HFF-Myc (cell line): ENCODE data around the gene APBB1.

ENCODE experiments used
- DNase-seq: peaks from one replicate; pipeline ENCODE4 v3.0.0-alpha.2; 2011; ENCODE audit warnings: low read depth; ENCODE audit errors: extremely low read depth
- H3K4me3 ChIP-seq: replicated peaks from 2 replicates; pipeline ENCODE4 v1.5.1; 2011; ENCODE audit warnings: low read depth, mild to moderate bottlenecking, control low read depth, low read length
- TF ChIP-seq, protein P1 (sequence below): IDR thresholded peaks from 2 replicates; pipeline ENCODE4 v1.5.1; 2012; ENCODE audit warnings: mild to moderate bottlenecking, low read depth, low read length, control low read depth; ENCODE audit errors: missing control alignments

APBB1 gene

DNA sequence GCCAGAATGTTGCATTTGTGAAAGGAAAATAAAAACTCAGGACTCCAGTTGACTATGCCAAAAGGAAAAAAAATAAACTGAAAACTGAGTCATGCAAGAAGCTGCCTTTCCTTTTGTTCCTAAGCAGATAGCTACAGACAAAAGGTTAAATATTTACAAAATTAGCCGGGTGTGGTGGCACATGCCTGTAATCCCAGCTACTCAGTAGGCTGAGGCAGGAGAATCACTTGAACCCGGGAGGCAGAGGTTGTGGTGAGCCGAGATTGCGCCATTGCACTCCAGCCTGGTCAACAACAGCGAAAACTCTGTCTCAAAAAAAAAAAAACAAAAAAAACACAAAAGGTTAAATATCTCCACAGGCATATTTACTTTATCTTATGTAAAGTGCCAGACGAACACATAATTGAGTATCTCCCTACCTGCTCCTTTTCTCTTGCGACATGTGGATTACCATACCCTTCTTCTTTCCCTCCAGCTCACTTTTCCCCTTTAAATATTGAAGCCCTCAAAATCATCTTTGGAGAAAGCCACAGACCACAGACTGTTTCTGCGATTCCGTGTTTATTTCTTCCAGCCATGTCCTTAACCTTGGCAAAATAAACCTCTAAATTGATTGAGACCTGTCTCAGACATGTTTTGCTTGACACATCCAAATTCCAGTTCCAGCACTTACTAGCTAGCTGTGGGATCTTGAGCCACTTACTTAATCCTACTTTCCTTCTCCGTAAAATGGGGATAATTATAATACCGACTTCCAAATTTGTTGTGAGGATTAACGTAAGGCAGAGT, 30.9 kb downstream of the APBB1 start:
- no peak for DNase-seq
- H3K4me3 ChIP-seq: no peak overlapping the region
- TF ChIP-seq, protein P1, sequence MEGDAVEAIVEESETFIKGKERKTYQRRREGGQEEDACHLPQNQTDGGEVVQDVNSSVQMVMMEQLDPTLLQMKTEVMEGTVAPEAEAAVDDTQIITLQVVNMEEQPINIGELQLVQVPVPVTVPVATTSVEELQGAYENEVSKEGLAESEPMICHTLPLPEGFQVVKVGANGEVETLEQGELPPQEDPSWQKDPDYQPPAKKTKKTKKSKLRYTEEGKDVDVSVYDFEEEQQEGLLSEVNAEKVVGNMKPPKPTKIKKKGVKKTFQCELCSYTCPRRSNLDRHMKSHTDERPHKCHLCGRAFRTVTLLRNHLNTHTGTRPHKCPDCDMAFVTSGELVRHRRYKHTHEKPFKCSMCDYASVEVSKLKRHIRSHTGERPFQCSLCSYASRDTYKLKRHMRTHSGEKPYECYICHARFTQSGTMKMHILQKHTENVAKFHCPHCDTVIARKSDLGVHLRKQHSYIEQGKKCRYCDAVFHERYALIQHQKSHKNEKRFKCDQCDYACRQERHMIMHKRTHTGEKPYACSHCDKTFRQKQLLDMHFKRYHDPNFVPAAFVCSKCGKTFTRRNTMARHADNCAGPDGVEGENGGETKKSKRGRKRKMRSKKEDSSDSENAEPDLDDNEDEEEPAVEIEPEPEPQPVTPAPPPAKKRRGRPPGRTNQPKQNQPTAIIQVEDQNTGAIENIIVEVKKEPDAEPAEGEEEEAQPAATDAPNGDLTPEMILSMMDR: no peak

DNA sequence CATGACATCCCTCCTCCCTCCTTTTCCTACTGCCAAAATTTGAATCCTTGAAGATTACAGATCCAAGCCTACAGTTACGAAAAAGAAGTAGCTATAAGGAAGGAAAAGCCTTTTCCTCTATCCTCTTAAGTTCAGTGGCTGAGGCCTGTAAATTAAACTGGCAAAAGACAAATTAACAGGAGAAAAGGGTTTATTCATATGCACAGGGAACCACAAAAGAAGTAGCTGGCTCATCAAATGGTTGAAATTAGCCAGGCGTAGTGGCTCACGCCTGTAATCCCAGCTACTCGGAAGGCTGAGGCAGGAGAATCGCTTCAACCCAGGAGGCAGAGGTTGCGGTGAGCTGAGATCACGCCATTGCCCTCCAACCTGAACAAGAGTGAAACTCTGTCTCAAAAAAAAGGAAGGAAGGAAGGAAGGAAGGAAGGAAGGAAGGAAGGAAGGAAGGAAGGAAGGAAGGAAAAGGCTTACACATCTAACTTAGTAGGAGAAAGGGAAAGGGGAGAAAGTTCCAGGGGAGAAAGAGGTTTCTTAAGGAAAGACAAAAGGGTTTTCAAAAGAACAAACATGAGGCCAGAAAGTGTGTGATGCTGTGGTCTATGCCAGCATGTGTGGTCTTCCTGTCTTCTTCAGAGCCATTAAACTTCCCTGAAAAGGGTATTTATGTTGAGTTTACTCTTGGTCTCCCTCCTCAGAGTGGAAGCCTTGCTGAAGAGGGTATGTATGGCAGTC, 33.7 kb downstream of the APBB1 start:
- H3K4me3 ChIP-seq: no peak overlapping the region
- TF ChIP-seq, protein P1: no peak
- no peak for DNase-seq

DNA sequence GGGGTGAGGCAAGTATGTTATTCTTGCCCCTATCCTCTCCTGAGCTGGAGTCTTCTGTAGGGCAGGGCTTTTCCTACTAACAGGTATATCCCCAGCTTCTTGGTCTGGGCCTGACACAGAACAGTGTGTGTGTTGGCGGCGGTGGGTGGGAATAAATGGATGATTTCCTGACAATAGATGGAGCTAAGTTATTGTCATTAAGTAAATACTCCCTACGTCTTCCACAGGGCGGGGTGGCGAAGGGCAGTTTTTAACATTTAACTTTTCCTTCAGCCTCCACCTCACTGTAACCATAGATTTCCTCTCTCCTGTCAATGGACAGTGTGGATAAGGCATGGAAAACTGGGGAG, 40.3 kb downstream of the APBB1 start:
- TF ChIP-seq, protein P1: no peak
- no peak for DNase-seq
- H3K4me3 ChIP-seq: no peak overlapping the region

DNA sequence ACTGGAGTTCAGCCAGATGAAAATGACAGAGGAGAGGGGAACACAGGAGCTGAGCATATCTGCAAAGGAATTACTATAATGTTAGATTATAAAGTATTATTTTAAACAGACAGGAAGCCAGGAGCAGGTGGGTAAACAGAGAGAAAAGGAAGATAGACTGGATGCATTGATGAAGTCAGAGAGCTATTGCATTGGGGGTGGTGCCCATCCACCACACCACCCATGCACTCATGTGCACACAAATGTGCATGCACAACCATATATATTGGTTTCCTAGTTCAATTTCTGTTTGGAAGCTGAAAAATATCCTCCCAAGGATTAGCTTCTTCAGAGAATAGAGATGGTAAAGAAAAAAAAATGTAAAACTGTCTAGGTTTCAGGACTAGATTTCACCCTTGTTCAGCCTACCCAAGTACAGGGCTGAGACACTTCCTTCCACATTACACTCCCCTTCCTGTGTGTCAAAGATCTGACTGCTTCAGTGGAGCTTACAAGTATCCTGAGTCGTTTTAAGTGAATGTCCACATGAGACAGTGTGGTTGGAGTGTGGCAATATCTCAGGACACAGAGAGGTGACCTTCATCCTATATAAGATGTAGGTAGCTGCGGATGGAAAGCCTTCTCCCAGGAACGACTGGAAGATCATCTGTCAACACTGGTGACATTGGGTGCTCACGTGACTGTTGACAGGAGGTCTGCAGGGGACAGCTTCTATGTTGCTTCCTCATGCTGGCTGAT, 40.8 kb downstream of the APBB1 start:
- H3K4me3 ChIP-seq: no peak overlapping the region
- TF ChIP-seq, protein P1: no peak
- no peak for DNase-seq

DNA sequence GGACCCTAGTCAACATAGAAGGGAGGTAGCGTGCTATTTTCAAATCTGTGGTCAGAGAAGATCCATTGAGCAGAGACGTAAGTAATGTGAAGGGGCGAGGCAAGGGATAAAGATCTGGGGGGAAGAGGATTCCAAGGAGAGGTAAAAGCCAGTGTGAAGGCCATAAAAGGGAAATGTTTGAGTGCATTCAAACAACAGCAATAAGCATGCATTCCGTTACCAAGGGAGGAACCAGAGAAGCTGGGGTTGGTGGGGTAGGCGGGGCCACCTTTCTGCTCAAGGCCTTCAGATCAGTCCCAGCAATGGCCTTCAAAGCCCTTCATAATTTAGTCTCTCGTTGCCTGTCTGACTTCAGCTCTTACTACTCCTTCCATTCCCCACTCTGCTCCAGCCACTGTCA, 47.1 kb downstream of the APBB1 start:
- DNase-seq: no peak
- H3K4me3 ChIP-seq: no peak overlapping the region
- TF ChIP-seq, protein P1: no peak

DNA sequence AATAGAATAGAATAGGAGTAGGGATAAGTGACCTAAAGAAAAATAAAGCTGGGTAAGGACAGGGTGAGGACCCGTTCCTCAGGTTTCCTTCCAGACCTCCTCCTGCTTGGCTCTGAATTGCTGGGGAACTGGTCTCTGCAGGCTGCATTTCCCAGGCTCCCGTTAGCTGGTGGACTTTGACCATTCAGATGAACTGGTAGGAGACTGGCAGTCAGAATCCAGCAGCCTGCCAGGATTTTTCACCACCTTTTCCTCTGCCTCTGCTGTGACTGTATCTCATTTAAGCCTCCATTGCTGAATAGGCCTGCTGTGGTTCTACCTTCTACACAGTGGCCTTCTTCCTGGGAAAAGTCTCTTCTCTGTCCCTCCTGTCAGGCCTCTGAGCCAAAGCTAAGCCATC, 53.2 kb downstream of the APBB1 start:
- no peak overlapping the region for H3K4me3 ChIP-seq
- DNase-seq: no peak
- TF ChIP-seq, protein P1: no peak
